Endometrial microvascular endothelial cells (primary cell): ENCODE measurements around the gene FREM1. TPM values are rescaled to one million over a fixed set of nuclear protein-coding genes. Genes with fewer than 3 reads are reported as not detected.

ENCODE experiments used
- in situ Hi-C: cut with HindIII; loops from 2 replicates; pipeline ENCODE4 v1.10.0; 2017; ENCODE audit warnings: low sequenced_read_pairs, low pct_unique_long_range_greater_than_20kb; ENCODE audit errors: inconsistent ontology term
- total RNA-seq: library from RNA; depleted of rRNA; stranded (reverse); fragments of >200 nt; gene quantifications from one replicate; pipeline ENCODE4 v1.2.3, GENCODE V29; 2015; ENCODE audit errors: inconsistent ontology term

The FREM1 gene
- total RNA-seq, 1 donor from 2014 or later = not detected

GRCh38 chr9:14687042-14687719, 223.0 kb downstream of the FREM1 start:
- in situ Hi-C loops = no loop called here

- in situ Hi-C loops = no loop called here
Measured at GRCh38 chr9:14686168-14686567, 224.1 kb downstream of the FREM1 start.

Other genes starting within 250 kb of the FREM1 start
- 9.8 TPM for gene ZDHHC21, start 217.0 kb downstream of the FREM1 start, total RNA-seq
- gene CER1, start 187.7 kb downstream of the FREM1 start, total RNA-seq = not detected